Activated CD8-positive, alpha-beta memory T cell treated with anti-CD3 and anti-CD28 coated beads, Interleukin-2, amount 50 U/mL, for 48 hours (primary cell): ENCODE measurements around the gene SMIM33.
A peak's percentile ranks its signal among the peaks of the same experiment; 100 is the strongest.
"Not testable (repeated sequence)": the region's sequence is repeated elsewhere in the genome, so short reads cannot be mapped to it uniquely, and the experiment has no call there.

ENCODE experiments used
- DNase-seq: peaks from one replicate; pipeline ENCODE4 v3.0.0-alpha.2; 2020

SMIM33 gene

DNA sequence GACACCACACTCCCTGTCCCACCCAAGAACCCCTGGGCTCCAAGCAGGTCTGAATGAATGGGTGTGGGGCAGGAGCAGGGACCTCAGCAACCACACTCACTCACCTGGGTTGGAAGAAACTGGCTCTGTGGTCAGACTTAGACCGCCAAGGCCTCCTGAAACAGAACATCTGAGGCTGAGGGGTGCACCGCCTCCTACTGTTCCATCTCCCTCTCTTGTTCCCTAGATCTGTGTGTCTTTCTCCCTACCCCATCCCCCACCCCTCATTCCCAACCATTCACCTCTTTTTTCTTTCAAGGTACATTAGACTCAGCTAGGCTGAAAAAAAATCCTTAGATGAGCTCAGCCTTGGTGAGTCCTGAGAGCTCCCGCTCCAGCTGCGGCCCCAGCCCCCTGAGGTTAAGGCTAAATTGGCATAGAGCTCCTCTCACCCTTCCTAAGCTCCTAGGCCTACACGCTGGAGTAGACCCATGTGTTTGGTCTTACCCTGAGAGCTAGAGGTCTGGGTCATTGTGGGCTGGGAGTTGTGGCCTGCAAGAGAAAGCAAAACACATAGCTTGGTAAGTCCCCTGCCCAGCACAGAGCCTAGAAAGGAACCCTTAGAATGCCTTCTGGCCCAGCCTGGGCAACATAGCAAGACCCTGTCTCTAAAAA lies 13.0 kb upstream of the SMIM33 start:
- DNase-seq, result peak; percentile 69

DNA sequence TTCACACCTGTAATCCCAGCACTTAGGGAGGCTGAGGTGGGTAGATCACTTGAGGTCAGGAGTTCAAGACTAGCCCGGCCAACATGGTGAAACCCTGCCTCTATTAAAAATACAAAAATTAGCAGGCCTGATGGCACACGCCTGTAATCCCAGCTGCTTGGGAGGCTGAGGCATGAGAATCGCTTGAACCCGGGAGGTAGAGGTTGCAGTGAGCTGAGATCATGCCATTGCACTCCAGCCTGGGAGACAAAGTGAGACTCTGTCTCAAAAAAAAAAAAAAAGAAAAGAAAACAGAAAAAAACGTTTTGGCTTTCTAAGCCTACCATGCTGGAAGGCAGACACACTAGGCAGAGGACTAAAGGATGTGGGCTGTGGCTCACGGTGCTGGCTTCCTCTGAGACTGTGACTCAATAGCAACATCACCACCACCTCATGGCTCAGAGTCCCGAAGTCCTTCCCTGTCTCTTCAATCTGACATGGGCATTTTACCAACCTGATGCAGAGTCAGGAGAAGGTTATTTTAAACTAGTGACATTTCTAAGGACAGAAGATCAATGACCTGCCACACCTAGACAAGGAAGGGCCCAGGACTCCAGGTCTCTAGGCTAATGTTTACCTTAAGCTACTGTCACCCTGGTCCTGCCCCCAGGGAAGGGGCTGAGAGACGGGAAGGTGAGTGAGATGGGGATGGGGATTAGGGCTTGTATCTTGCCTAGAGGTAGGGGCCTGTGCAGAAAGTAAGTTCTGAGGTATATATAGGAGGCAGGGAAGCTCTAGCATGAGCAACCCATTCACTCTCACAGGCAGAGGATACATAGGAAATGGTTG lies 12.0 kb upstream of the SMIM33 start:
- peak; percentile 79 for DNase-seq

GRCh38 chr5:139459451-139459934 lies 11.3 kb upstream of the SMIM33 start:
- no peak for DNase-seq

GRCh38 chr5:139460455-139460854 lies 10.3 kb upstream of the SMIM33 start:
- no peak for DNase-seq

DNA sequence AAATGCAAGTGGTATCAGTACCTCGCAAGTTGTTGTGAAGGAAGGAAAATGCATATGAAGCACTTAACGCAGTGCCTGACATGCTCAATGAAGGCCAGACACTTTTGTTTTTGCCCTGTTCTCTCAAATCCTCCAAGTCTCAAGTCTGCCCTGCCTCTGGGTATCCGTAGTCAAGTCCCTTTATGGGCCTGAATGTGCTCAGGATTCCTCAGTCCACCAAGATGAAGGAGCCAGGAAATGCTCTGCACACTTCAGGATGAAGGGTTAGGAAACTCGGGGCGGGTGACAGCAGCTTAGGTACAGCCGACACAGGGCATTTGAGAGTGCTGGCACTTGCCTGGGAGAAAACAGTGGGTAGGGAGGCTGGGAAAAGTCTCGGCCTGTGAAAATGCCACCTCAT lies 9.6 kb upstream of the SMIM33 start:
- DNase-seq, result no peak

- no peak for DNase-seq
Measured at GRCh38 chr5:139461698-139462097, 9.1 kb upstream of the SMIM33 start.

DNA sequence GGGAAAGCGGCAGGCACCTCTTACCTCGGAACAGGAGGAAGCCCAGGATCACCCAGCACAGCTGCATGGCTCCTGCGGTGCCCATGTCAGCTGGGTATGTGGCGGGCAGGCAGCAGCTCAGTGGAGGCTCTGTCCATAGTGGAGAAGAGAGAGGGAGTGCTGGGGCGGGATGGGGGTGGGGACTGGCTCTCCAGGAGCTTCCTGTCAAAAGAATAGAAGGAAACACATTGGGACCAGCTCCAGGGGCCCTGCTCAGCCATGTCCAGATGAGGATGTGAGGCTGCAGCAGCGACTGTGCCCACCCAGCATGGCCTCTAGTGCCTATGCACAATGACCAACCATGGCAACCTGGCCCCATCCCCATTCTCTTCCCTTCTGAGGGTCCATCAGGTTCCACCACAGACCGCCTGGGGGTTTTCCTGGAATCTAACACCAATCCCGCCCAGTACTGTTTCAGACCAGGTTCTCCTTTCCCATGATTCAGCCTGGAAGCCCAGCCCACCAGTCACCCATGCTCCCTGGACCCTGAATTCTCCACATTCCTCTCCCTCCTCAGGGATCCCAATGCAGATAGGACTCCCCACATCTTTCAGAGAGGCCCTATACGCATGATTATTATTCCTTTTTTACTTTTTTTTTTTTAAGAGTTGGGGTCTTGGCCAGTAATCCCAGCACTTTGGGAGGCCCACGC lies 8.1 kb upstream of the SMIM33 start, which contains the start of gene ECSCR:
TSS of gene ECSCR (minus strand) at position 158 of the 691 bp plus-strand sequence. CDS start at position 85, 73 bp downstream.
- no peak for DNase-seq

- no peak for DNase-seq
Measured at GRCh38 chr5:139468421-139468931, 2.3 kb upstream of the SMIM33 start.

- DNase-seq, result no peak
Measured at GRCh38 chr5:139472386-139473030, 1.7 kb downstream of the SMIM33 start.

- no peak for DNase-seq
Measured at GRCh38 chr5:139473105-139473504, 2.3 kb downstream of the SMIM33 start.

DNA sequence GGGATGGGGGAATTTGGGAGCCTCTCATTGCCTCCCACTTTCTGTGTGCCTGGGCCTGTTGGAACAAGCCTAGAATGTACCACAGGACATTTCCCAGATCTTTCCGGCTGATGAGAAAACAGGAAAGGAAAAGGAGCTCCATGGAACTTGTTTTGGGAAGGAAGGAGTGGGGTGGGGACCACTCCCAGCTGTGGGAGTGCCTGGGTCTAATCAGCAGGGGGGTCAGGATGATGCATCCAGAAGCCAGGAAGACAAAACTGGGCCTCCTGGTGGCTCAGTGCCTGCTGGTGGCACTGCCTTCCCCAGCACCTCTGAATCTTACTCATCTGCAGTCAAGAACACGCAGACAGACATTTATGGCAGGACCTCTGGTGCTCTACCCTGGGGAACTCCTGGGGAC lies 2.8 kb downstream of the SMIM33 start:
- DNase-seq, result no peak

GRCh38 chr5:139474890-139475791 lies 4.3 kb downstream of the SMIM33 start:
- DNase-seq, result no peak

GRCh38 chr5:139475865-139476617 lies 5.2 kb downstream of the SMIM33 start:
- no peak for DNase-seq

DNA sequence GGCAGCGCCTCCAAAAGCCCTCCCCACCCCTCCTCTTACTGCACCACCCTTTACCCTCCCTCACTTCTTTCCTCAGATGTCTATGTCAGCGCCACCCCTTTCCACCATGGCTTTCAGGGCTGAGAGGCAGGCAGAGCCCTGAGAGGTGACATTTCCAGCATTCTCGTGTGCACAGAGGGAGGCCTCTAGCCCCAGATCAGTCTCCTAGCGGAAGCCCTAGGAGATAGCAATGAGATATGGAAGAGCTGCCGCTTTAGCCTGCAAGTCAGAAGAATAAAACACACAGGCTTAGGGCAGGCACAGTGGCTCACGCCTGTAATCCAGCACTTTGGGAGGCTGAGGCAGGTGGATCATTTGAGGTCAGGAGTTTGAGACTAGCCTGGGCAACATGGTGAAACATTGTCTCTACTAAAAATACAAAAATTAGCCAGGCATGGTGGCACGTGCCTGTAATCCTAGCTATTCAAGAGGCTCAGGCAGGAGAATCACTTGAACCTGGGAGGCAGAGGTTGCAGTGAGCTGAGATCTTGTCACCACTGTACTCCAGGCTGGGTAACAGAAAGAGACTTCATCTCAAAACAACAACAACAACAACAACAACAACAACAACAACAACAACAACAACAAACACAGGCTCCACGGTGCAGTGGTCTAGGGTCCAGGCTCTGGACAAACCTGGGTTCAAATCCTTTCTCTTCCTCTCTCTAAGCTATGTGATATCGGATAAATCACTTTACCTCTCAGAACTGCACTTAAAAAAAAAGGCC lies 8.0 kb downstream of the SMIM33 start:
- DNase-seq, result not testable (repeated sequence)

DNA sequence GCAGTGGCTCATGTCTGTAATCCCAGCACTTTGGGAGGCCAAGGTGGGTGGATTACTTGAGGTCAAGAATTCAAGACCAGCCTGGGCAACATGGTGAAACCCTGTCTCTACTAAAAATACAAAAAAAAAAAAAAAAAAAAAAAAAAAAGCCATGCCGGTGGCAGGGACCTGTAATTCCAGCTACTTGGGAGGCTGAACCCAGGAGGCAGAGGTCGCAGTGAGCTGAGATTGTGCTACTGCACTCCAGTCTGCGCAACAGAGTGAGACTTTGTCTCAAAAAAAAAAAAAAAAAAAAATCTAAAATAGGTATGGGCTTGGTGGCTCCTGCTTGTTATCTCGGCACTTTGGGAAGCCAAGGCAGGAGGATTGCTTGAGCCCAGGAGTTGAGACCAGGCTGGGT lies 8.9 kb downstream of the SMIM33 start:
- DNase-seq, result not testable (repeated sequence)

GRCh38 chr5:139481122-139481533 lies 10.3 kb downstream of the SMIM33 start:
- no peak for DNase-seq

DNA sequence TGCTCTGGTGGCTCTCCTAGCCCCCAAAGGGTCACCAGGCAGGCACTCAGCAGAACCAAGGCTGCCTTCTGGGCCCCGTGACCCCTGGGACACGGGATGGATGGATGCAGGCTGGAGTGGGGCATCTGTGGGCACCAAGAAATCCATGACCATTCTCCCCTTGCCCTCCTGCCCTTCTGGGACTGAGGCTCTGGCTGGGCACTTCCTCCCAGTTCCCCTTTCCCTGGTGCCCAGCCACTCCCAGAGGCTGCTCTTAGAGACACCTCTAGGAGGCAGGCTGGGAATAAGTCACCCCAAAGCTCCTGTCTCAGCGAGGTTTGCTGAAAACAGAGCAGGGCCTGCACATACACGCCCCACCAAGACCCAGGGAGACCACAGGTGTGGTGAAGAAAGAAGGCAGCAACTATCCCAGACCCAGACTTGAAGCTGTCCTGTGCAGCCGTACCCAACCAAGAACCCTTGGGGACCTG lies 10.8 kb downstream of the SMIM33 start:
- no peak for DNase-seq

GRCh38 chr5:139482050-139482889 lies 11.5 kb downstream of the SMIM33 start, which contains the start of gene STING1:
STING1 (minus strand) TSS chr5:139482758; CDS start chr5:139481704, 1,054 bp downstream.
- DNase-seq, result peak; percentile 81

- DNase-seq, result not testable (repeated sequence)
Measured at GRCh38 chr5:139482890-139483208, 12.0 kb downstream of the SMIM33 start.
